Measurements from ENCODE around the gene TECRL. TPM values are rescaled to one million over a fixed set of nuclear protein-coding genes. Genes with fewer than 3 reads are reported as not detected.
A peak's percentile ranks its signal among the peaks of the same experiment; 100 is the strongest.

TECRL gene
- total RNA-seq, 2 donors from 2014 or later = 203 to 712 TPM

- peaks cover 0 to 8% of the 10 kb centered on the region in 2 donors for H3K4me1 ChIP-seq
- H3K9me3 ChIP-seq = no peaks in the 10 kb centered on the region
- TF ChIP-seq CTCF (IDR thresholded peaks at IDR 0.05) = no peak
- H3K4me3 ChIP-seq = no peak overlapping the region
- no peak overlapping the region for H3K27ac ChIP-seq
- no peak for DNase-seq (ENCODE audit: low spot score)
- H3K36me3 ChIP-seq = peaks cover 4% of the 10 kb centered on the region
- H3K27me3 ChIP-seq = no peaks in the 10 kb centered on the region
Observed at GRCh38 chr4:64384237-64385203, 24.7 kb downstream of the TECRL start.

GRCh38 chr4:64368741-64369140 is 40.5 kb downstream of the TECRL start:
- H3K36me3 ChIP-seq = no peaks in the 10 kb centered on the region
- H3K9me3 ChIP-seq = no peaks in the 10 kb centered on the region
- no peak overlapping the region for H3K4me3 ChIP-seq
- no peak for DNase-seq (ENCODE audit: low spot score)
- TF ChIP-seq CTCF (IDR thresholded peaks at IDR 0.05) = no peak
- H3K4me1 ChIP-seq = no peaks in the 10 kb centered on the region
- no peaks in the 10 kb centered on the region for H3K27me3 ChIP-seq
- no peak overlapping the region for H3K27ac ChIP-seq

- Histone ChIP-seq H3K9me3 (no peaks in the 10 kb centered on the region), H3K4me3 (no peak overlapping the region), H3K27ac (peak overlapping the region in 1 of 2 donors; percentile 45), H3K27me3 (no peaks in the 10 kb centered on the region), H3K36me3 (no peaks in the 10 kb centered on the region), H3K4me1 (no peaks in the 10 kb centered on the region)
- no peak for DNase-seq (ENCODE audit: low spot score)
- no peak for TF ChIP-seq CTCF (IDR thresholded peaks at IDR 0.05)
Observed at GRCh38 chr4:64361399-64361740, 47.9 kb downstream of the TECRL start.

- H3K9me3 ChIP-seq = no peaks in the 10 kb centered on the region
- TF ChIP-seq CTCF (IDR thresholded peaks at IDR 0.05) = no peak
- DNase-seq (ENCODE audit: low spot score) = no peak
- H3K4me1 ChIP-seq = no peaks in the 10 kb centered on the region
- no peaks in the 10 kb centered on the region for H3K36me3 ChIP-seq
- no peaks in the 10 kb centered on the region for H3K27me3 ChIP-seq
- peak overlapping the region; percentile 22 to 45 for H3K27ac ChIP-seq
- no peak overlapping the region for H3K4me3 ChIP-seq
Observed at GRCh38 chr4:64360664-64361398, 48.4 kb downstream of the TECRL start.

GRCh38 chr4:64359489-64359888 is 49.8 kb downstream of the TECRL start:
- H3K27ac ChIP-seq = peak overlapping the region in 1 of 2 donors; percentile 76
- H3K27me3 ChIP-seq = no peaks in the 10 kb centered on the region

More at GRCh38 chr4:64359489-64359888, 49.8 kb downstream of the TECRL start:
- no peaks in the 10 kb centered on the region for H3K9me3 ChIP-seq
- no peak overlapping the region for H3K4me3 ChIP-seq
- no peaks in the 10 kb centered on the region for H3K36me3 ChIP-seq
- no peaks in the 10 kb centered on the region for H3K4me1 ChIP-seq
- TF ChIP-seq CTCF (IDR thresholded peaks at IDR 0.05) = no peak
- no peak for DNase-seq (ENCODE audit: low spot score)

All from right atrium auricular region (tissue), 2 donors.